Measurements from ENCODE around the gene AP2A1.

GRCh38 chr19:49824662-49825061 lies 57.9 kb downstream of the AP2A1 start:
- TF ChIP-seq SIN3A (IDR thresholded peaks at IDR 0.05; ENCODE audit: borderline replicate concordance, insufficient read depth, low read length) (no peak), FOXP2 (optimal IDR thresholded peaks at IDR 0.05; ENCODE audit: borderline replicate concordance, extremely low read depth, extremely low read length, insufficient read depth) (no peak), POLR2AphosphoS5 (IDR thresholded peaks at IDR 0.05; ENCODE audit: low read depth, low read length) (no peak)

All from PFSK-1 (cell line).